ENCODE measurements around the gene EXOC4. TPM values are rescaled to one million over a fixed set of nuclear protein-coding genes. Genes with fewer than 3 reads are reported as not detected.
"Not testable (repeated sequence)": the region's sequence is repeated elsewhere in the genome, so short reads cannot be mapped to it uniquely, and the experiment has no call there.

EXOC4 gene
- polyA plus RNA-seq, 3 donors from 2014 or later = 24.2 to 50.1 (median 30.1) TPM

DNA sequence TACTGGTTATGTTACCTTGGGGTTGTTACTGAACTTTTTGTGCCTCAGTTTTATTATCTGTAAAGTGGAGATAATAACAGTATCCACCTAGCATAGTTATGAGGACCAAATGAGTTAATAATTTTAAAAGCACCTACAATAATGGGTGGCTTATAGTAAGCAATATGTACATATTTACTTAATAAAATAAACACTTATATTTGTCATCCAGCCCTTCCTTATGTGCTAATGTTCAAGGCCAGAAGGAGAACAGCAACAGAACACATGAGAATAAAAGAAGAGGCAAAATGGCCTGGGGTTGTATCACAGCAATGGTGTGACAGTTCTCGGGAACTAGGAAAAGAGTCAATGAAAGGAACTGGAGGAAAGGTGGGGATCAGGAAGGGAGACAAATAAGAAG is 618.9 kb downstream of the EXOC4 start:
- H3K4me3 Mint-ChIP-seq = peak overlapping the region in 1 of 5 donors; percentile 17
- H3K27ac Mint-ChIP-seq = peak overlapping the region in 3 of 6 donors; percentile 34 to 70 (median 50)
- H3K4me1 Mint-ChIP-seq = peaks cover 59 to 72% of the 10 kb centered on the region in 2 donors
- H3K36me3 Mint-ChIP-seq = peaks cover 0 to 7% (median 4%) of the 10 kb centered on the region in 3 donors
- DNase-seq = no peak
- H3K27me3 Mint-ChIP-seq (ENCODE audit: low read depth in 3 of 3) = peaks cover 0 to 2% (median 0%) of the 10 kb centered on the region in 3 donors
- no peaks in the 10 kb centered on the region for H3K9me3 Mint-ChIP-seq

DNA sequence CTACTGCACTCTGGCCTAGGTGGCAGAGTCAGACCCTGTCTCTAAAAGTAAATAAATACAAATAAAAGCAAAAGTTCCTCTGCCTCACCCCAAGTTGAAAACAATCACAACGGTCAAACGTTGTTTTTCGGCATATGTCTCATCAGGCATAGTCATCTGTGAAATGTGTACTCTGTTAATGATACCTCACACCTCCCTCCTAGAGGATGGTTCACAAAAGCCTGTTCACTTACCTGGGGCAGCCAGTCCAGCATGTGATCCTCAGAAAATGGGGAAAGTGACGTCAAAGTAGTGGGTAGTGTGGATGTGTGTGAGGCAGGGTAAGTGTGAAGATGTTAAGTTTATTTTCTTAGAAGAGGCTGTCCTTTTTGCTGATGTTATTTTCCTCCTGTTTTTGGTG is 620.3 kb downstream of the EXOC4 start:
- H3K4me3 Mint-ChIP-seq = peak overlapping the region; percentile 46 to 81 (median 62)
- H3K4me1 Mint-ChIP-seq = peaks cover 64 to 77% of the 10 kb centered on the region in 2 donors
- H3K36me3 Mint-ChIP-seq = peaks cover 0 to 7% (median 4%) of the 10 kb centered on the region in 3 donors
- peak overlapping the region; percentile 26 to 86 (median 74) for H3K27ac Mint-ChIP-seq
- peaks cover 0 to 2% (median 0%) of the 10 kb centered on the region in 3 donors for H3K27me3 Mint-ChIP-seq (ENCODE audit: low read depth in 3 of 3)
- DNase-seq = no peak
- H3K9me3 Mint-ChIP-seq = no peaks in the 10 kb centered on the region

- Mint-ChIP-seq H3K4me3 (peak overlapping the region; percentile 46 to 81 (median 62)), H3K36me3 (peaks cover 0 to 7% (median 4%) of the 10 kb centered on the region in 3 donors), H3K4me1 (peaks cover 64 to 77% of the 10 kb centered on the region in 2 donors), H3K9me3 (no peaks in the 10 kb centered on the region), H3K27me3 (ENCODE audit: low read depth in 3 of 3) (peaks cover 0 to 2% (median 0%) of the 10 kb centered on the region in 3 donors), H3K27ac (peak overlapping the region; percentile 26 to 84 (median 68))
- no peak for DNase-seq
Observed at GRCh38 chr7:133873631-133874030, 620.8 kb downstream of the EXOC4 start.

DNA sequence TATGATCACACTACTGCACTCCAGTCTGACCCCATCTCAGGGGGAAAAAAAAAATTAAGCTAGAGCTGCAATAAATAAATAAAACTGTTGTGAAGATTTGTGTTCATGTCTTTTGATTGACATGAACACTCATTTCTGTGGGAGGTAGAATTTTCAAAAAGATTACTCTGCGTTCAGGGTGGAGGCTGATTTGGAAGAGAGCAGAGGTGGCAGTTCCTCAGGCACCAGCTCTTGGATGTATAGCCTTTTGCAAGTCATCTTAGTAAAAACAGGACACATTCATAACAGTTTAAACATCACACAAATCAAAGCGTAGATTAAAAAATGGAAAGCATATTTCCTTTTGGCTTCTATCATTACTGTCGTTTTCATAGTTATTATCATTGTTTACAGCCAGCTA is 630.7 kb downstream of the EXOC4 start:
- H3K9me3 Mint-ChIP-seq = no peaks in the 10 kb centered on the region

GRCh38 chr7:133885213-133885612 is 632.3 kb downstream of the EXOC4 start:
- H3K4me3 Mint-ChIP-seq = no peak overlapping the region
- H3K4me1 Mint-ChIP-seq = peaks cover 11 to 16% of the 10 kb centered on the region in 2 donors
- H3K36me3 Mint-ChIP-seq = no peaks in the 10 kb centered on the region
- H3K27ac Mint-ChIP-seq = no peak overlapping the region
- H3K27me3 Mint-ChIP-seq (ENCODE audit: low read depth in 3 of 3) = peaks cover 0 to 2% (median 1%) of the 10 kb centered on the region in 3 donors
- DNase-seq = no peak
- H3K9me3 Mint-ChIP-seq = peaks cover 0 to 3% (median 0%) of the 10 kb centered on the region in 6 donors

More for the DNA sequence above, 630.7 kb downstream of the EXOC4 start:
- H3K27me3 Mint-ChIP-seq (ENCODE audit: low read depth in 3 of 3) = peaks cover 1 to 2% (median 2%) of the 10 kb centered on the region in 3 donors
- peaks cover 11 to 16% of the 10 kb centered on the region in 2 donors for H3K4me1 Mint-ChIP-seq
- no peak overlapping the region for H3K4me3 Mint-ChIP-seq
- no peak for DNase-seq
- H3K27ac Mint-ChIP-seq = no peak overlapping the region
- H3K36me3 Mint-ChIP-seq = no peaks in the 10 kb centered on the region

- Mint-ChIP-seq H3K4me1 (peaks cover 11 to 16% of the 10 kb centered on the region in 2 donors), H3K9me3 (peaks cover 0 to 3% (median 0%) of the 10 kb centered on the region in 6 donors), H3K27me3 (ENCODE audit: low read depth in 3 of 3) (peaks cover 0 to 2% (median 1%) of the 10 kb centered on the region in 3 donors), H3K4me3 (no peak overlapping the region), H3K36me3 (no peaks in the 10 kb centered on the region), H3K27ac (no peak overlapping the region)
- DNase-seq = no peak
Observed at GRCh38 chr7:133886086-133886485, 633.2 kb downstream of the EXOC4 start.

GRCh38 chr7:133886797-133887196 is 633.9 kb downstream of the EXOC4 start:
- Mint-ChIP-seq H3K4me1 (peaks cover 11 to 16% of the 10 kb centered on the region in 2 donors), H3K9me3 (peaks cover 0 to 3% (median 0%) of the 10 kb centered on the region in 6 donors), H3K36me3 (no peaks in the 10 kb centered on the region), H3K27ac (no peak overlapping the region), H3K27me3 (ENCODE audit: low read depth in 3 of 3) (peaks cover 0 to 2% (median 1%) of the 10 kb centered on the region in 3 donors), H3K4me3 (no peak overlapping the region)
- no peak for DNase-seq

DNA sequence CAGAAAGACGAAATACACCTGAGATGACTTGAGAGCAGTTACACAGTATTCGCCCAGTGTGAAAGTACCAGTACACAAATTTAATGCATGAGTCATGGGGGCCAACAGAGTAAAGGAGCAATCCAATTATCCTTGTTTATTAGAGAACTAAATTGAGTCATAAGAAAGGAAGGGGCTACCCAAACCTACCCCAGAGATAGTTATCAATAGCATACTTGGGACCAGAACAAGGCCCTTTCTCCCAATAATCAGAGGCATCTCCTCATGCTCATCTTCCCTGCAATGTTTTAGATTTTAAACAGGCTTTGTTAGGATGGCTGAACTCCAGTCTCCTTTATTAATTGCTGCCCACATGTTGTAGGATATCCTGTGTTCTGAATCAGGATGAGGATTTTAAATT is 634.6 kb downstream of the EXOC4 start:
- no peak overlapping the region for H3K27ac Mint-ChIP-seq
- no peak overlapping the region for H3K4me3 Mint-ChIP-seq
- DNase-seq = no peak
- peaks cover 0 to 3% (median 0%) of the 10 kb centered on the region in 6 donors for H3K9me3 Mint-ChIP-seq
- H3K27me3 Mint-ChIP-seq (ENCODE audit: low read depth in 3 of 3) = peaks cover 0 to 2% (median 1%) of the 10 kb centered on the region in 3 donors
- H3K36me3 Mint-ChIP-seq = no peaks in the 10 kb centered on the region
- H3K4me1 Mint-ChIP-seq = peaks cover 11 to 13% of the 10 kb centered on the region in 2 donors

DNA sequence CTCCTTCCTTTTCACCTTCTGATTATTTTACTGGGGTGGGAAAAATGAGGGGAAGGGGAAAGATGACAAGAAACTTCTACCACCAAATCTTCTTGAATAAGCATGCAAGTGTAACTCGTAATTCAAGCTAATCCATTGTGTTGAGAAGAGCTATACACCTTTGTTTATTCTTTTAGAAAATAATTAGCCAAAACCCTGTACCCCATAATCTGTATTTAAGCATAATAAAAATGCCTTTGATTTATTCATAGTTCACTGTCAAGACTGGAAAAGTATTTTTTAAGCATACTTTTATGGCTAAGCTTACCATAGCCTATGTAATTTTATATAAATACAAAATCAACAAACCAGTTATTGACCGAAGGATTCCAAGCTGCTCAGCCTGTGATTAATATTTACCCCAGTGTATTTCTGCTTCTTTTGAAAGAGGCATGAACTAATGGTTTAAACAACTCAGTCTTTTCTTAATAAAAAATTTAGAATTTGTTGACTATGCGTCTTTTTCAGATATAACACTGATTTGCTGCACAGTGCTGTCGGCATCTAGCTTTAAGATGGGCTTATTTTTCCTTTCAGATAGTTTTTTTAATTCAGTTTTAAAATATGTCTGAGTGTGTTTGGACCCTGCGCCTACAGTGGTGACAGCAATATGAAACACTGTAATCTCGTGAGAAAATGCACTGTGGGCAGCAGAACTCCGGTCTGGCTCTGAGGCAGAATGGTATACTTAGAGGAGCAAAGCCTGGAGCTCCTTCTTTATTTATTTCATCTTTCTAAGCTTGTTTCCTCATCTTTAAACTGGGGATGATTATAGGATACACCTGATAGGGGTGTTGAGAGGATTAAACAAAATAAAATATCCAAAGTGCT is 635.4 kb downstream of the EXOC4 start:
- Mint-ChIP-seq H3K4me3 (no peak overlapping the region), H3K36me3 (no peaks in the 10 kb centered on the region), H3K27ac (no peak overlapping the region), H3K9me3 (peaks cover 0 to 3% (median 0%) of the 10 kb centered on the region in 6 donors), H3K4me1 (peaks cover 11 to 12% of the 10 kb centered on the region in 2 donors), H3K27me3 (ENCODE audit: low read depth in 3 of 3) (peaks cover 0 to 2% (median 0%) of the 10 kb centered on the region in 3 donors)
- no peak for DNase-seq

- H3K36me3 Mint-ChIP-seq = peaks cover 15 to 26% (median 18%) of the 10 kb centered on the region in 3 donors
- no peak overlapping the region for H3K4me3 Mint-ChIP-seq
- DNase-seq = no peak
- peaks cover 0 to 3% (median 0%) of the 10 kb centered on the region in 3 donors for H3K27me3 Mint-ChIP-seq (ENCODE audit: low read depth in 3 of 3)
- no peaks in the 10 kb centered on the region for H3K9me3 Mint-ChIP-seq
- no peaks in the 10 kb centered on the region for H3K4me1 Mint-ChIP-seq
- H3K27ac Mint-ChIP-seq = no peak overlapping the region
Observed at GRCh38 chr7:133904776-133905175, 651.9 kb downstream of the EXOC4 start.

GRCh38 chr7:133906553-133906952 is 653.7 kb downstream of the EXOC4 start:
- not testable (repeated sequence) for H3K4me1 Mint-ChIP-seq; H3K27ac Mint-ChIP-seq; DNase-seq; H3K9me3 Mint-ChIP-seq; H3K27me3 Mint-ChIP-seq (ENCODE audit: low read depth in 3 of 3); H3K4me3 Mint-ChIP-seq
- peaks cover 15 to 24% (median 19%) of the 10 kb centered on the region in 3 donors for H3K36me3 Mint-ChIP-seq

GRCh38 chr7:133910761-133911160 is 657.9 kb downstream of the EXOC4 start:
- no peak overlapping the region for H3K27ac Mint-ChIP-seq
- peaks cover 0 to 1% (median 0%) of the 10 kb centered on the region in 3 donors for H3K27me3 Mint-ChIP-seq (ENCODE audit: low read depth in 3 of 3)
- H3K36me3 Mint-ChIP-seq = peaks cover 5 to 12% (median 11%) of the 10 kb centered on the region in 3 donors
- H3K4me1 Mint-ChIP-seq = no peaks in the 10 kb centered on the region
- H3K4me3 Mint-ChIP-seq = no peak overlapping the region
- no peaks in the 10 kb centered on the region for H3K9me3 Mint-ChIP-seq
- no peak for DNase-seq

- Mint-ChIP-seq H3K4me3 (no peak overlapping the region), H3K4me1 (no peaks in the 10 kb centered on the region), H3K27me3 (ENCODE audit: low read depth in 3 of 3) (no peaks in the 10 kb centered on the region), H3K9me3 (no peaks in the 10 kb centered on the region), H3K36me3 (peaks cover 5 to 9% (median 7%) of the 10 kb centered on the region in 3 donors), H3K27ac (no peak overlapping the region)
- DNase-seq = no peak
Observed at GRCh38 chr7:133911724-133912123, 658.8 kb downstream of the EXOC4 start.

Measured in immature natural killer cell (primary cell).